SHP77 (cell line): ENCODE measurements around the gene CBX4.
"Not testable (repeated sequence)": the region's sequence is repeated elsewhere in the genome, so short reads cannot be mapped to it uniquely, and the experiment has no call there.

Source experiments
- DNase-seq, 2 experiments: peaks; one replicate each; lab custom pipeline; 2025; lab: John Stamatoyannopoulos, UW

CBX4 gene

DNA sequence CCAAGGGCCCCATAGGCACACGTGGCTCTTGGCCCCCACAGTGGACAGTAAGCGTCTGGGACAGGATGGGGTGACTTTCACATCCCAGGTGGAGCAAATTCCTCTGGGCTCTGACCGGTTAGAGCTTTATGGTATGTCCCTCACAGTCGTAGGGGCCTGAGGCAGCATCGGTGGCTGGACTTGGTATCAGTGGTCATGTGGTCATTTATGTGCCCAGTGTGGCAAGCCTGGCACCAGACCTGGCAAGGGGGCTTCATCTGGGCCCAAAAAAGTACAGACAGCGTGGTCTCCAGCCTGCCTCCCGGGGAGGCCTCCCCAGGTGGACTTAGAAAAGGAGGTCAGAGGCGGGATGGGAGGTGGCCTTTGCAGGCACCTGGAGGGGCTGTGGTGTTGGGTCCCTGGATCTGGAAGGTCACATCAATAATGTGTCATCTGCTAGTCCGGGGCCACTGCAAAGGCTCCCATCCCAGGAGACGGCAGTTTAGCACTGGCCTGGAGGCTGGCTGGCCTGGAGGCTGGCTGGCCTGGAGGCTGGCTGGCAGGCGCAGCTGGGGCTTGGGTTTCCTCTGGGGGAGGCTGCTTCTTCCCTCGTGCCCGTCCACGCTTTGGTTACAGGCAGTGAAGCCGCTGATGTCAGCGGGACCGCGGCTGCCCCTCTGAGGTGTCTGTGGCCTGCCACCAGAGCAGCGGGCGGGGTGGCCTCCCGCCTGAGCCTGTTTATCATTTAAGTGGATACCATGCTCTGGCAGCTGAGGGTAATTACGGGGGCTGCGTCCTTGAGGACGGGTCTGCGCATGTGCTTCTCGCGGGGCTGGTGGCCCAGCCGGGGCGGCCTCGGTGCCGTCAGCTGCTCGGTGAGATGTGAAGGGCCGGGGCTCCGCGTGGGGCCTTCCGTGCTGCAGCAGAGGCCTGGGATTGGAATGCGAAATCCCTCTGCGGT, 20.7 kb upstream of the CBX4 start:
- DNase-seq: no peak

DNA sequence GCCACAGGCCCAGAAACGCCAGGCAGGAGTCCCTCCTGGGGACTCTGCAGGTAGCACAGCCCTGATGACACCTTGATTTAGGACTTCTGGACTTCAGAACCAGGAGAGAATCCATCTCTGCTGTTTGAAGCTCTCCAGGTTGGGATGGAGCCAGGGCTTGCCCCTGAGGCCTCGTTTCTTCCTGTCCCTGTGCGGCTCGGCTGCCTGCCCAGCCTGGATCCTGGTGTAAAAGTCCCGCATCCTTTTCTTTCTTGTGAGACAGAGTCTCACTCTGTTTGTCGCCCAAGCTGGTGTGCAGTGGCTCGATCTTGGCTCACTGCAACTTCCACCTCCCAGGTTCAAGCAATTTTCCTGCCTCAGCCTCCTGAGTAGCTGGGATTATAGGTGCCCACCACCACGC, 17.9 kb upstream of the CBX4 start:
- DNase-seq: no peak

DNA sequence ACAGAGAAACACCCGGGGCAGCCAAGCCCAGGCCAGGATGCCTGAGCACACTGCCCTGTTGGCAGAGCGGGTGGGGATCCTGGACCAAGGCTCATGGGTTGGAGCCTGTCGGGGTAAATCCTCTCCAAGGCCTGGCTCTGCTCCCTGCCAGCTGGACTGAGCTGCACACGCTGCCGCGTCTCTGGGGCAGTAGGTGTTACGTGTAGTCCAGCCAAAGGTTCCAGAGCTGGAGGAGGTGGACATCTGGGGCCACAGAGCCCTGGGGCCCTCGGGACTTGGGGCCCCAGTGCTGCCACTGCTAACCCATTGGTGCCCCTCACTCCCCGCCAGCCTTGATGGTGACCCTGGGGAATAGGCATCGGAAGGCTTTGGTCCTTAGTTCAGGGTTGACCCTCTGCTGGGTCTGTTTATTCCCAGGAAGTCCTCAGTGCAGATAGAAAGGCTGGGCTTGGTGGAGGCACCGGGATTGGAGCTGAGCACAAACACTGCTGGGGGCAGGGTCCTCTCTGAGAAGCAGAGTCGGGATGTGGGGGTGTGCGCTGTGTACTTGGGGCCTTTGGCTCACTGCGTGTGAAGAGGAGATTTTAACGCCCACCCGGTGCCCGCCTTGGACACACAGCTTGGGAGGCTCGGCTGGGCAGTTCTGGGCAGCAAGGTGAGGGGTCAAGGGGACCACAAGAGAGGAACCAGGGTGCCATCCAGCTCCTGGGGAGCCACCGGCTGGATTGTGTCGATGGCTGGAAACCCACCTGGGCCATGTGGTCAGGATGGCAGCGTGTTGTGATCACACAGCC, 16.3 kb upstream of the CBX4 start:
- no peak for DNase-seq

DNA sequence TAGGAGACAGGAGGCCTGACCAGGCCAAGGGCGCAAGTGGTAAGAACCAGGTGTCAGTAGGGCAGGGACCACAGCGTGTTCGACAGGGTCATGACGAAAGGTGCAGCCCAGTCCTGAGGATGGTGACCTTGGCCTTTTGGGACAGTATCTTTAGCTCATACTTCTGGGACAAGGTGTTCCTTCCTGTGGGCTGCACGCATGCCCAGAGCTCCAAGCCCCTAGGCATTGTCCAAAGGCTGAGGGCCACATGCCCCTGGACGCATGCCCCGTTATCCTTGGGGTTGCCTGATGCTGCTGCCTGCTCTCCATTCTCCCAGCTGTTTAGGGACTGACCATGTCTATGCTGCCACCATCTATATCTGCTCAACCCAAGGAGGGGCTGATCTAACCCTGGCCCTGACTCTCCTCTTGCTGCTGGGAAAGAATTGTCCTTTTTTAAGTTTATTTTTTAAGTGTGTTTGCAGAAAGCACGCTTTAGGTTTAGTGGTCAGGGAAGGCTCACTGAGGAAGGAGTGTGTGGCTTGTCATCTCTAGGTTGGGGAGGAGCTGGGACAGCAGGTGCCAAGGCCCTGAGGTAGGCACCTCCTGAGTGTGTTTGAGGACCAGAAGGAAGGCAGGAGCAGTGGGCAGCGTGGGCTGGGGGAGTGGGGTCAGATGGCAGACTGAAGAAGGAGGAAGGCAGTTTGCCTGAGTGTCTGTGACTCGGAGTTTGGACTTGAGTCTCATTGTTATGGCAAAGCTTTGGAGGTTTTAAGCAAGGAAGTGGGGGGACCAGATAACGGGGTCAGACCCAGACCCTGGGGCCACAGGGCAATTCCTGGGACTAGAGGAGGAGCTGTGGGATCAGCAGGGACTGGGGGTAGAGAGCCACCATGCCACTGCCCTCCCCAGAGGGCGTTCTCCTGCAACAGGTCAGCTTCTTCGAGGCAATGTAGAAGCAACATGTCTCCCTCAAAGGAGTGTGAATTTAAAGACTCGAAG, 15.1 kb upstream of the CBX4 start:
- DNase-seq: no peak

DNA sequence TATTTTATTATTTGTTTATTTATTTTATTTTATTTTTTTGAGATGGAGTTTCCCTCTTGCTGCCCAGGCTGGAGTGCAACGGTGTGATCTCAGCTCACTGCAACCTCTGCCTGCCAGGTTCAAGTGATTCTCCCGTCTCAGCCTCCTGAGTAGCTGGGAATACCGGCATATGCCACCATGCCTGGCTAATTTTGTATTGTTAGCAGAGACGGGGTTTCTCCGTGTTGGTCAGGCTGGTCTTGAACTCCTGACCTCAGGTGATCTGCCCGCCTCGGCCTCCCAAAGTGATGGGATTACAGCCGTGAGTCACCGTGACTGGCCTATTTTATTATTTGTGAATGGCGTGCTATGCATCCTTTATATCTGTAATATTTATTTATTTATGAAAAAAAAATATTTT, 13.9 kb upstream of the CBX4 start:
- not testable (repeated sequence) for DNase-seq

DNA sequence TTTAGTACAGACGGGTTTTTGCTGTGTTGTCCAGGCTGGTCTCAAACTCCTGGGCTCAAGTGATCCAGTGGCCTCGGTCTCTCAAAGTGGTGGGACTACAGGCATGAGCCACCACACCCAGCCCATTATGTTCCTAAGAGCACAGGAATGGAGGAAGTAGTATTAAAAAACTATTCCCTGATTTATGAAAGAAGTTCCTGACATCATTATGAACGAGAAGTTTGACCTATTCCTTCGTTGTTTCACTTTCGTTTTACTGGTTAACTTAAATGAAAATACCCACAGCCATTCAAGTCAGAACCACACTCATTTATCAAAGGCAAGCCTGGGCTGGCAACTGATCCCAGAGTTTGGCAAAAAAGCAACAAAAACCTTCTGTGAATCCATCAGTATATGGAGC, 13.5 kb upstream of the CBX4 start:
- no peak for DNase-seq

DNA sequence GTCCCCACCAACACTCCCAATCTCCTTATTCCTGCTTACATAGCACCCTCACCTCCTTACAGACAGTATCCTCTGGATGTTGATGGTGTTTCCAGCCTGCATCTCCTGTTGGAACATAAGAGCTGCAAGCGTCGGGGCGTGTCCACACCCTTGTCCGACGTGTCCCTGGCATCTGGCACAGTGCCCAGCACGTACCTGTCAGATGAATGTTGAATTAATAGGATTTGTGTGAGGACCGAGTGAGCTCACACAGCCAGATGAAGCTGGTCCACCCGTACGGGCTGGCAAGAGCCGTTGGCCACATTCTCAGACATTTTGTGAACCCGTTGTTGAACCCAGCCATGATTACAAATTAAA, 12.2 kb upstream of the CBX4 start:
- DNase-seq: peak; percentile 94 to 96

DNA sequence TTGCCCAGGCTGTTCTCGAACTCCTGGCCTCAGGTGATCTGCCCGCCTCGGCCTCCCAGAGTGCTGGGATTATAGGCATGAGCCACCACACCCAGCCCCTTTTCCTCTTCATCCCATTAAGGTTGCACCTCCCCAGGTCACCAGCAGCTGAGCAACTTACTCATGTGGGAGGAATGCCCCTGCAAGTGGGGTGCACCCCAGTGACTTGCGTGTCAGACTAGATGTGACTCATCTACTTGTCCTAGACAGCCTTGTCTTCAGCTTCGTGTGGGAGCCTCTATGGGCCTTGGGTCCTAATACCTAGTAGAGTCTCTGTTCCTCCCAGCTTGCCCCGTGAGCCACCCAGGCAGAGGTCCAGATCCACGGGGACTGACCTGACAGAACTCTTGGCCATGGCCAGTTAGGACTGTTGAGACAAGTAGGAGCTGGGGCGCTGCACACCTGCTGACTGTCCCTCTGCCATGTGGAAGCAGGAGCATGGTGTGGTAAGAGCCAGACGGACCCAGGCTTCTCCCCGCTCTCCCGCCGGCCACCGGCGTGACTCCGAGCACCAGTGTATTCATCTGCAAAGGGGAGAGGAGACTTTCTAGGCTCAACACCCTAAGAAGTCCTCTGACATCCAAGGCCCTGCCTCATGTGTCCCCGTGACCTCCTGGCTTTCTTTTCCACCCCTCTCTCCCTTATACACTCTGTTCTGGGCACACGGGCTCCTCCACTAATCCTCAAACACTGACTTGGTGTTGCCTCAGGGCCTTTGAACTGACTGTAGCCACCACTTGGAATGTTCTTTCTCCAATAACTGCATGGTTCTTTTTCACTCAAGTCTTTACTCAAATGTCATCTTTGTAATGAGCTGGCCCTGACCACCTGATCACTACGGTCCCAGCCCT, 11.6 kb upstream of the CBX4 start:
- no peak for DNase-seq

DNA sequence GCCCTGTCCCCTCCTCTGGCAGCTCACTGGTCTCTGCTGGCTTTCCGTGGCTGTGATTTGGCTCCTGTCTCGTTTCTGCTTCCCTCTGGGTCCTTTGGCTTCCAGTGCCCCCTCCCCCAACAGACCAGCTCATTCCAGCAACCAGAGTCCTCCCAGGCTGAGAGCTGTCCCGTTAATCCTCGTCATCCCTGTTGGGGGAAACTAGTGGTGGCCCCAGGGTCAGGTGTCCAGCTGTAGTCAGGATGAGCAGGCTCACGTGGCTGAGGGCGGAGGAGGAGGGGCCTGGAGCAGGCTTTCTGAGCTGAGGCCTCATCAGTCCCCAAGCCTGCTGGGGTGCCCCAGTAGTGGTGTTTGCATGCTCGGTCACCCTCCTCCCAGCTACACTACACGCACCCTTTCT, 10.7 kb upstream of the CBX4 start:
- no peak for DNase-seq

DNA sequence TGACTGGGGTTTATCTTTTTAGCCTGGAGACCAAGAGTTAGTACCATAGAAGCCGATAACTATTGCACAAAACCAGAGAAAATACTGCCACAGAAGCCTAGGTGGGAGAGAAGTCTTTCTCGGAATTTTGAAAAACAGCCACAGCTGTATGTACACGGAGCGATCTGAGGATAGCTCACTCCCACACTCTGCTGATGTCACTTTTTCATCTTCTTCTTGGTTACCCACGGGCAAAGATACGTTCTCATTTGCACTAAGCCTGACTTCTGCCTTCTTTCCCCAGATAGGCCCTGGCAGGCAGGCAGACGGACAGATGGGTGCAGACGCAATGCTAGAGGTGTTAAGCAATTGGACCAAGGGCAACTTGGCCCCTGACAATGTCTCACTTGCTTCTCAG, 9.1 kb upstream of the CBX4 start:
- DNase-seq: no peak

DNA sequence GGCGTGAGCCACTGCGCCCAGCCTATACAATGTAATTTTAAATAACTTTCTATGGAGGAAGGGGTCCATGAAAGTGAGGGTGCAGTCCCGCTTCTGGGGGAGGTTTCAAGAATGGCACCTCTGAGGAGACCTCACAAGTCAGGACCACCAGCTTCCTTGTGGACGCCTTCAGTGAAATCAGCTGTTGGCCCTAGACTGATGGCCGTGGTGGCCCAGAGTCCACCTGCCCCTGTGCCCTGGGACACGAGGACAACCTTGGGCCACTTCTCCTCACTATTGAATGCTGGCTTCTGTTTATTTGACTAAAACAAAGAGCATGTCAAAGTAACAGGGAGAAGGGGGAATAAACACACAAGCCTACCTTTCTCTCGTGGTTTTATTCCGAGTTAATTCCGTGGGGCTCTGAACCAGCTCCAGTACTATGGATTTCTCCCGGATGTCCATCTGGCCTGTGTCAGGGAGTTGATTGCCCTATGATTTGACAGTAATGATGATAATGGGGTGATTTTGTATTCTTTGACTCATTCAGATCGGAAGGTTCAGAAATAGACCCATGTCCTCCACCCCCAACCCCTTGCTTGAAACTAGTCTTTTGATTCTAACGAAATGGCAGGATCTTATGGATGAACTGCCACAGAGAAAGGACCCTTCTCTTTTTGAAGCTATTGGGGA, 8.6 kb upstream of the CBX4 start:
- DNase-seq: no peak

DNA sequence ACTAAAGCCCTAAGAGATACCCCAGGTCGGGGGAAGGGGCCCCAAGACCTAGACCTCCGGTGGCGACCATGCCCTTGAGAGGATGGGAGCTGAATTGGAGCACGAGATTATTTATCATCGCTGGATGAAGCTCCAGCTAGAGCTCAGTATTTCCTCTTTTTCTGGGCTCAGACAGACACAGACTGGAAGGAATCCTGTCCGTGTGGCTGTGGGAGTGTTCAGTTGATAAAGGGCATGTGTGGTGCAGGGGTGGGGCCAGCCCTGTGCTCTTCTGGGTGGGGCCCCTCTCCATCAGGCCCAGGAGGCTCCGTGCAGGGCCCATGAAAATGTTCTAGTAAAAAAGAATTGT, 6.3 kb upstream of the CBX4 start:
- DNase-seq: no peak

DNA sequence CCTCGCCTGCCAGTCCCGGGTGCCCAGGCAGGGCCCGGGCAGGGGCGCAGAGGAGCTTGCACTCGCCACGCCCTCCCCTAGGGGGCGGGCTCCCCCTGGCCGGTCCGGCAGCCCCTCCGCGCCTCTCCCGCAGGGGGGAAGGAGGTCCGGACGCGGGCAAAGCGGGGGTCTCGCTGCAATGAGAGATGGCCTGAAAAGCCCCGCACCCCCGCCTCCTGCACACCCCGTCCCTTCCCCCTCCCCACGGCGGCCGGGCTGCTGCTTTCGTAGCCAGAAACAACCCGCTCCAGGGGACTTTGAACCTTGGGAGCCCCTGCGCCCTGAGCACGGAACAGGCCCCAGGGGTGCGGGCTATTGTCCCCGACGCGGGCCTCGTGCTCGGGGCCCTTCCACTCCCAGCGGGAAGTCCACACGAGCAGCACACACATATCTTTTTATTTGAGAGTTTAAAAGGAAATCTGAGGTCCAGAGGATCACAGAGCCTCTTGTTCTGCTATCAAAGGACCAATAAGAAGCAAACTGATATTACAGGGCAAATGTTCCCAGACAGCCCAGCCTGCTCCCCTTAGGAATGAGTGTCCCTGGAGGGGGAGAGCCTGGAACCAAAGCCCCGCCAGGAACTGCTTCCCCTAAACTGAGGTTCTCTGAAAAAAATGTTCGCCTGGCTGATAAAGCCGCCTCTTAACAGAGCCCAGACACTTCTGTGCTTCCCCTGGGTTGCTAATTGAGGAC, 5.8 kb upstream of the CBX4 start:
- peak; percentile 36 to 66 for DNase-seq

DNA sequence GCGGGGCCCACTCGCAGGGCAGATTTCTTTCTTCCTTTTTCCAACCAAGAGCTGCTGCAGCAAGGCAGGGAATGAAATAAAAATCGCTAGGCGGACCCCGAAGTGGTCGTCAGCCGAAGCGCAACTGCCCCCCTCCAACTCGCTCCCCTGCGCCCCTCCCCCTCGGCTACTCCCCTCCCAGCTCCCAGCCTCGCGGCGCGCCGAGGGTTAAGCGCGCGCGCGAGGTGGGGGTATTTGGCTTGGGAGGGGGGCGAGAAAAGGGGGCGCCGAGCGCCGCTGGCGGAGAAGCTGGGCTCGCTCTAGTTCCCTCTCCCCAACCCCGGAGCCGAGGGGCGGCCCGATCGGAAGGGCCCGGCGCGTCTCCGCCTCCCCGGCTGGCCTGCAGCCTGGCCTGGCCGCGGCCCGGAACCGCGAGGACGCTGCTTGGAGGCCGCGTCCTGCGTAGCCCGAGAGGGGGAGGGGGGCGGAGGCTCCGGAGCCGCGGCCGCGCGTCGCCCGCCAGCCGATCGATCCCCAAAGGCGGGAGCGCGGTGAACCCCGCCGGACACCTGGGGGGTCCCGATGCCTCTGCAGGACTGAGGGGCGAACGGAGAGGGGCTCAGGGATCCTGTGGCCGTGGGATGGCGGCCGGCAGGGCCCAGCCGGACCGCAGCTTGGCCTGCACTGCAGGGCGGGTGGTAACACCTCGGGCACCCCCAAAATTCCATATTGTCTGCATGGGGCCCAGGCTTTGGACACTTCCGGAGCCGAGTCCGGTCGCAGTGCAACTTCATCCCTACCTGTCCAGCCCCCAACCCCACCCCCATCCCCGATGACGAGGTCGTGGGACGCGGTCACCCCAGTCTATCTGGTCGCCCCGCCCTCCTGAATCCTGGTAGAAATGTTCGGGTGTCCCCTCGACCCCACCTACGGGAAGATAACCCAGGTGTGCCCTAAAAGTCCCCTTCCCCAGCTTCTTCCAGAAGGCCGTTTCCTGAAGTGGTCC, 4.9 kb upstream of the CBX4 start:
- peak; percentile 31 to 50 for DNase-seq

DNA sequence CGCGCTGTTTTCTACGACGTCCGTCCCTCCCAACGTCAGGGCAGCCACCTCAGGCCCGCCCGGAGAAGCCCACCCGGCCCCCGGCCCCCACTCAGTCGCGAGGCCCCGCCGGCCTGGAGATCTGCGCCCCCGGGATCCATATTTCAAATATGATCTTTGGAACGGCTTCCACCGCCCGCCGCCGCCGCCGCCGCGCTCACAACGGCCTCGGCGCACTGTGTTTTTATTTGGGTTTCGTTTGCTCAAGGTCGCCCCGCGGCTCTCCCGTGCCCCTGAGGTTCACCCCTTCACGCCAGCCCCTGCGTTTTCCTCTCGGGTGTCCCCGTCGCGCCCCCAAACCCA, 4.2 kb upstream of the CBX4 start:
- DNase-seq: no peak

DNA sequence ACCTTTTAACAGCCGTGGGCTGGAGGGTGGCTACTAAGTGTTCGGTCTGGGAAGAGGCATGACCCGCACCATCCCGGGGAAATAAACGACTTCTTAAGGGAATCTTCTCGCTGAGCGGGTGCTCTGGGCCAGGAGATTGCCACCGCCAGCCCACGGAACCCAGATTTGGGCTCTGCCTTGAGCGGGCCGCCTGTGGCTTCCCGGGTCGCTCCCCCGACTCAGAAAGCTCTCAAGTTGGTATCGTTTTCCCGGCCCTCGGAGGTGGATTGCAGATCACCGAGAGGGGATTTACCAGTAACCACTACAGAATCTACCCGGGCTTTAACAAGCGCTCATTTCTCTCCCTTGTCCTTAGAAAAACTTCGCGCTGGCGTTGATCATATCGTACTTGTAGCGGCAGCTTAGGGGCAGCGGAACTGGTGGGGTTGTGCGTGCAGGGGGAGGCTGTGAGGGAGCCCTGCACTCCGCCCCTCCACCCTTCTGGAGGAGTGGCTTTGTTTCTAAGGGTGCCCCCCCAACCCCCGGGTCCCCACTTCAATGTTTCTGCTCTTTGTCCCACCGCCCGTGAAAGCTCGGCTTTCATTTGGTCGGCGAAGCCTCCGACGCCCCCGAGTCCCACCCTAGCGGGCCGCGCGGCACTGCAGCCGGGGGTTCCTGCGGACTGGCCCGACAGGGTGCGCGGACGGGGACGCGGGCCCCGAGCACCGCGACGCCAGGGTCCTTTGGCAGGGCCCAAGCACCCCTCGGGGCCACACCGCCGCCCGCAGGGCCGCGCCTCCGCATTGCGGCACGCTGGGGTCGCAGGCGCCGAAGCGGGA, 3.6 kb upstream of the CBX4 start:
- DNase-seq: no peak

DNA sequence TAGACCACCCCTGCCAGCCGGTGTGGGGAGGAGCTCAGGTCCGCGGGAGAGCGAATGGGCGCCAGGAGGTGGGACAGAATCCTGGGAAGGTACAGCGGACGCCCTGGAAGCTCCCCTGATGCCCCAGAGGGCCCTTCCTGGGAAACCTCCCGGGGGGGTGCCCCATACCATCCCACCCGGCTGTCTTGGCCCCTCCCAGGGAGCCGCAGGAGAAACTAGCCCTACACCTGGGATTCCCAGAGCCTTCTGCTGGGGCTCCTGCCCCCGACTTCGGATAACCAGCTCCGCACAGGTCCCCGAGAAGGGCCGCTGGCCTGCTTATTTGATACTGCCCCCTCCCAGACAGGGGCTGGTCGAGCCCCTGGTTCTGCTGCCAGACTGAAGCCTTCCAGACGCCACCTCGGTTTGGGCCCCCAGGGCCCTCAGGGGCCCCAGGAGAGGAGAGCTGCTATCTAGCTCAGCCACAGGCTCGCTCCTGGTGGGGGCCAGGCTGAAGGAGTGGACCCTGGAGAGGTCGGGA, 3.0 kb upstream of the CBX4 start:
- no peak for DNase-seq
